GM10266 (cell line): Measurements from ENCODE around the gene NDST3.
A peak's percentile ranks its signal among the peaks of the same experiment; 100 is the strongest.

ENCODE experiments used
- DNase-seq: peaks from one replicate; pipeline ENCODE4 v3.0.0; 2012; ENCODE audit errors: extremely low spot score
- CTCF ChIP-seq: IDR thresholded peaks from 2 replicates; pipeline ENCODE4 v1.5.1; 2012; ENCODE audit warnings: mild to moderate bottlenecking, low read depth; ENCODE audit not compliant: control insufficient read depth, insufficient read depth; ENCODE audit errors: missing control alignments

The NDST3 gene

GRCh38 chr4:118268780-118269179 is 234.5 kb downstream of the NDST3 start:
- no peak for TF ChIP-seq CTCF
- no peak for DNase-seq

- DNase-seq: peak; percentile 35
- TF ChIP-seq CTCF: peak; percentile 57
Observed at GRCh38 chr4:118270492-118270891, 236.2 kb downstream of the NDST3 start.

- DNase-seq: no peak
- TF ChIP-seq CTCF: no peak
Observed at GRCh38 chr4:118271788-118272187, 237.5 kb downstream of the NDST3 start.

GRCh38 chr4:118273642-118274041 is 239.4 kb downstream of the NDST3 start:
- no peak for DNase-seq
- TF ChIP-seq CTCF: no peak

- no peak for TF ChIP-seq CTCF
- no peak for DNase-seq
Observed at GRCh38 chr4:118276580-118276979, 242.3 kb downstream of the NDST3 start.

- DNase-seq: no peak
- no peak for TF ChIP-seq CTCF
Observed at GRCh38 chr4:118277243-118277642, 243.0 kb downstream of the NDST3 start.

GRCh38 chr4:118278473-118279274 is 244.4 kb downstream of the NDST3 start:
- peak; percentile 95 for DNase-seq

More at GRCh38 chr4:118278473-118279274, 244.4 kb downstream of the NDST3 start:
- TF ChIP-seq CTCF: no peak
